K562 (cell line): ENCODE data around the gene CCDC17. TPM values are rescaled to one million over a fixed set of nuclear protein-coding genes. Genes with fewer than 3 reads are reported as not detected.

Source experiments
- ATAC-seq: fragments of 200-7000 bp; cut with Tn5 transposase; 3 replicates; pipeline ENCODE4 v1.9.1; 2020; ENCODE audit warnings: moderate library complexity
- BruUV-seq: library from RNA; stranded (reverse); fragments of 400-500 nt; replicated peaks from 2 replicates; lab custom pipeline; 2021; lab: Mats Ljungman, UMichigan
- CTCF ChIA-PET: fragments of 300-600 bp; formaldehyde crosslinking; extraction: SDS; loops from one replicate; lab custom pipeline; 2021; ENCODE audit warnings: low intra/inter-chr PET ratio; lab: Yijun Ruan, JAX
- POLR2A ChIA-PET: fragments of 300-600, 350-650 bp; sonication (Branson Sonifier 250); formaldehyde crosslinking; extraction: SDS; loops from one replicate; lab custom pipeline; 2021; ENCODE audit warnings: antibody characterized with exemption, inconsistent platforms; lab: Yijun Ruan, JAX
- DNase-seq, 4 experiments: peaks; one replicate each; pipeline versions ENCODE4 v3.0.0 to v3.0.0-alpha.2; 2011 to 2018; ENCODE audit warnings: low spot score in 3 of 4, mixed read lengths in 3 of 4; ENCODE audit errors: extremely low read depth in 1 of 4
- FAIRE-seq: peaks from 2 replicates; lab custom pipeline; 2011; peaks lifted over from hg19 to GRCh38; lab: Jason Lieb, UNC
- H2AFZ ChIP-seq: 2 replicates; pipeline ENCODE4 v1.6.0; 2011; ENCODE audit warnings: low read depth, low read length, control low read depth, inconsistent platforms
- H3K27ac ChIP-seq: fragments of 200-600 bp; 3 replicates; pipeline ENCODE4 v1.8.0; 2011; ENCODE audit warnings: low read depth, mild to moderate bottlenecking, control low read depth, inconsistent platforms, low read length, moderate library complexity, mixed read lengths; ENCODE audit errors: extremely low read depth
- H3K27me3 ChIP-seq, 2 experiments: fragments of 300-600 bp in 1 of 2; 2 replicates in 1 of 2; 3 replicates in 1 of 2; pipeline versions ENCODE4 v1.6.0 to v1.8.0; 2011; ENCODE audit warnings: inconsistent platforms in 2 of 2, low read length in 2 of 2, mild to moderate bottlenecking in 1 of 2, mixed read lengths in 1 of 2, moderate library complexity in 1 of 2; ENCODE audit not compliant: control insufficient read depth in 2 of 2, insufficient read depth in 2 of 2
- H3K36me3 ChIP-seq: fragments of 300-600 bp; 3 replicates; pipeline ENCODE4 v1.8.0; 2011; ENCODE audit warnings: mild to moderate bottlenecking, low read length, inconsistent platforms; ENCODE audit not compliant: control insufficient read depth, insufficient read depth
- H3K4me1 ChIP-seq, 2 experiments: fragments of 200-600 bp in 1 of 2; replicated peaks in 1 of 2; 2 replicates in 1 of 2; 3 replicates in 1 of 2; pipeline versions ENCODE4 v1.5.1 to v1.8.0; 2011; ENCODE audit warnings: inconsistent platforms in 2 of 2, low read length in 2 of 2, mild to moderate bottlenecking in 1 of 2, mixed read lengths in 1 of 2, moderate library complexity in 1 of 2; ENCODE audit not compliant: control insufficient read depth in 2 of 2, insufficient read depth in 2 of 2
- H3K4me2 ChIP-seq: 2 replicates; pipeline ENCODE4 v1.6.1; 2011; ENCODE audit warnings: low read length, control low read depth, inconsistent platforms, mixed read lengths; ENCODE audit not compliant: insufficient read depth
- H3K4me3 ChIP-seq: fragments of 200-600 bp; sonication (generic), shearing (Covaris generic); 2 replicates; pipeline ENCODE4 v1.5.1; 2016; ENCODE audit warnings: control low read depth, inconsistent platforms
- H3K79me2 ChIP-seq: fragments of 200-600 bp; 3 replicates; pipeline ENCODE4 v1.8.0; 2011; ENCODE audit warnings: low read length, inconsistent platforms; ENCODE audit not compliant: control insufficient read depth, insufficient read depth
- H3K9ac ChIP-seq, 2 experiments: 2 replicates each; pipeline versions ENCODE4 v1.6.0 to v1.6.1; 2011; ENCODE audit warnings: low read depth in 2 of 2, low read length in 2 of 2, control low read depth in 1 of 2, inconsistent platforms in 1 of 2, mild to moderate bottlenecking in 1 of 2, mixed read lengths in 1 of 2; ENCODE audit not compliant: insufficient read depth in 1 of 2
- H3K9me1 ChIP-seq: one replicate; pipeline ENCODE4 v1.6.0; 2011; ENCODE audit warnings: inconsistent platforms, mild to moderate bottlenecking, low read length, moderate library complexity; ENCODE audit not compliant: control insufficient read depth, insufficient read depth
- H3K9me3 ChIP-seq: replicated peaks from 2 replicates; pipeline ENCODE4 v1.5.1; 2011; ENCODE audit warnings: low read depth, low read length, inconsistent platforms; ENCODE audit not compliant: control insufficient read depth, insufficient read depth
- H4K20me1 ChIP-seq: replicated peaks from 2 replicates; pipeline ENCODE4 v1.6.1; 2011; ENCODE audit warnings: low read length, inconsistent platforms, mixed read lengths; ENCODE audit not compliant: control insufficient read depth, insufficient read depth
- FOXK1 ChIP-seq: sonication (generic); formaldehyde crosslinking; IDR thresholded peaks from 2 replicates; pipeline ENCODE4 v1.8.0; 2022; ENCODE audit warnings: missing genetic modification reagents, mild to moderate bottlenecking, borderline replicate concordance
- RBFOX2 ChIP-seq: fragments of 200-400 bp; formaldehyde crosslinking; IDR thresholded peaks from 2 replicates; pipeline ENCODE4 v1.6.1; 2017; ENCODE audit warnings: low read depth, mild to moderate bottlenecking, low read length, moderate library complexity
- SMAD2 ChIP-seq: fragments of 150-350 bp; IDR thresholded peaks from 2 replicates; pipeline ENCODE4 v1.6.1; 2014; ENCODE audit warnings: low read depth, mild to moderate bottlenecking, low read length
- ZBTB7A ChIP-seq: IDR thresholded peaks from 2 replicates; pipeline ENCODE4 v1.6.1; 2011; ENCODE audit warnings: low read depth, mild to moderate bottlenecking, low read length, moderate library complexity, borderline replicate concordance; ENCODE audit not compliant: control insufficient read depth
- ZNF589 ChIP-seq: fragments of 200-800 bp; sonication (Bioruptor generic); IDR thresholded peaks from 2 replicates; pipeline ENCODE4 v1.6.1; 2016; ENCODE audit warnings: low read depth, missing genetic modification characterization, missing compliant biosample characterization
- whole genome bisulfite sequencing: fragments of 100-300 bp; shearing (Covaris generic); methylation state at CpG from one replicate; pipeline ENCODE4 v1.1.6; 2016; ENCODE audit warnings: low coverage, mixed read lengths; ENCODE audit not compliant: insufficient coverage; ENCODE audit errors: missing lambda C conversion rate; 5-methylcytosine and 5-hydroxymethylcytosine counted together
- in situ Hi-C: fragments of 300-500 bp; cut with MboI; formaldehyde crosslinking; loops from 4 replicates; pipeline ENCODE4 v1.15.0; 2018; ENCODE audit warnings: inconsistent platforms, mixed read lengths
- intact Hi-C: fragments of 100-400 bp; cut with micrococcal nuclease; formaldehyde crosslinking; loops from 2 replicates; pipeline ENCODE4 v1.14.2; 2022
- polyA plus RNA-seq, 8 experiments: library from polyadenylated mRNA; depleted of rRNA in 4 of 8; stranded (reverse) in 5 of 8; unstranded in 3 of 8; fragments of >200 nt; fragmentation: Nextera tagmentation in 2 of 8; fragmentation: Illumina TruSeq in 1 of 8; extraction: Ambion mirVana in 2 of 8; extraction: Trizol in 1 of 8; gene quantifications; 2 replicates each; pipeline versions ENCODE4 v1.2.1 to v1.2.3, GENCODE V29; 2011 to 2014; ENCODE audit warnings: inconsistent platforms in 1 of 8, missing spikeins in 1 of 8
- total RNA-seq, 7 experiments: library from RNA; depleted of rRNA in 6 of 7; stranded (reverse); fragments of >200 nt in 6 of 7; fragmentation: Illumina TruSeq in 2 of 7; extraction: Trizol in 2 of 7; gene quantifications; 2 replicates each; pipeline versions ENCODE4 v1.2.1 to v1.2.3, GENCODE V29; 2011 to 2021; ENCODE audit warnings: low replicate concordance in 1 of 7

CCDC17 gene
- total and polyA plus RNA-seq, 9 of the 15 experiments (the other 6 are each of a cell fraction or from before 2014, with no cell fraction given), result 0.20 to 2.4 (median 0.85) TPM

- POLR2A ChIA-PET, result interaction anchor here (1.0 to 4.2 kb wide), 5 partner anchors 8 to 227 kb away, joined by 4 to 60 read pairs (median 5); partner anchors contain the start of gene NASP
- H3K4me2 ChIP-seq, result no peak overlapping the region
- no peak overlapping the region for H3K4me3 ChIP-seq
- peaks cover 0 to 5% of the 10 kb centered on the region in 2 experiments; a peak in 2 of 5 replicates for H3K4me1 ChIP-seq
- WGBS, result 96% methylated on average over 4 of the region's 4 CpGs
- no TSS peak for BruUV-seq
- ATAC-seq, result peak; percentile 19
- H3K79me2 ChIP-seq, result peaks cover 97% of the 10 kb centered on the region
- H3K9me1 ChIP-seq, result peaks cover 5% of the 10 kb centered on the region
- in situ Hi-C loops, result no loop called here
- CTCF ChIA-PET, result no interaction called here
- TF ChIP-seq ZBTB7A (no peak), SMAD2 (no peak), FOXK1 (0 out of 2 replicates have a peak, but pooled peaks have one; percentile 59)
- TF ChIP-seq, all 486 proteins: peak for 1
- H3K27me3 ChIP-seq, result no peaks in the 10 kb centered on the region
- H3K27ac ChIP-seq, result no peak overlapping the region
- no peak overlapping the region for H3K9ac ChIP-seq
- peaks cover 3% of the 10 kb centered on the region for H4K20me1 ChIP-seq
- peaks cover 95% of the 10 kb centered on the region for H3K36me3 ChIP-seq
- FAIRE-seq (no peak), DNase-seq (no peak)
- intact Hi-C loops, result no loop called here
- H2AFZ ChIP-seq, result no peak overlapping the region
- H3K9me3 ChIP-seq, result no peaks in the 10 kb centered on the region
Measured at GRCh38 chr1:45594412-45594811, 29.4 kb downstream of the CCDC17 start.

GRCh38 chr1:45589861-45590260 lies 34.0 kb downstream of the CCDC17 start:
- CTCF ChIA-PET, result no interaction called here
- TF ChIP-seq ZNF589 (CRISPR knock-in tag) (no peak), RBFOX2 (0 out of 2 replicates have a peak, but pooled peaks have one; percentile 34)
- Histone ChIP-seq H3K9ac (no peak overlapping the region), H3K4me2 (no peak overlapping the region), H2AFZ (no peak overlapping the region), H3K9me3 (no peaks in the 10 kb centered on the region), H3K36me3 (peaks cover 92% of the 10 kb centered on the region), H4K20me1 (peaks cover 35% of the 10 kb centered on the region), H3K4me1 (peaks cover 6 to 27% of the 10 kb centered on the region in 2 experiments; a peak in 4 of 5 replicates), H3K27ac (no peak overlapping the region), H3K4me3 (no peak overlapping the region), H3K9me1 (peaks cover 6% of the 10 kb centered on the region), H3K27me3 (no peaks in the 10 kb centered on the region), H3K79me2 (peaks cover 98% of the 10 kb centered on the region)
- FAIRE-seq, result no peak
- ATAC-seq, result no peak
- DNase-seq, result no peak
- no TSS peak for BruUV-seq
- in situ Hi-C loops, result no loop called here
- intact Hi-C loops, result no loop called here
- 62% methylated on average over 1 of the region's 1 CpG for WGBS
- POLR2A ChIA-PET, result interaction anchor here (0.6 to 3.3 kb wide), 5 partner anchors 10 to 90 kb away, joined by 3 to 15 read pairs (median 4); partner anchors contain the start of genes CCDC163 and PRDX1
